GM19395 (cell line): ENCODE measurements around the gene ROS1.

Experiments
- ATAC-seq: cut with Tn5 transposase; IDR thresholded peaks from one replicate; pipeline ENCODE4 v1.9.1; 2021; ENCODE audit warnings: mild to moderate bottlenecking, moderate library complexity; ENCODE audit not compliant: unreplicated experiment

The ROS1 gene

DNA sequence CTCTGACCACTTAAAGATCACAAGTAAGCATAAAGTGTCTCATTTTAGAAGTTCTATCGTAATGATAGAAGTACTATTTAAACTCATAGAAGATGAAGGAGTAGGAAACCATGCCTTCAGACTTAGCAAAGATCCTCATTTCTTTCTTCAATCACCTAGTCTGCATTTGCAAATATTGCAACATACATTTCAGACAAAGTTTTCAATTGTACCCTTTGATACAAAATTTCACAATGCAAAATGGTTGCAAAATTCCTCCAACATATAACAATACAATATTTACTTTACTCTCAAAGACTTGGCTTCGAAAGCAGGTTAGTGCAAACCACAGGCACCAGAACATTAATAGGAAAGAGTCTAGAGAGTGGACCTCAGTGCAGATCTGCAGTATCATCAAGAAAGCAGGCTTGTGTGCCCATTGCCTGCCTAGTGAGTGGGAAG is 16.1 kb upstream of the ROS1 start:
- ATAC-seq: no peak

DNA sequence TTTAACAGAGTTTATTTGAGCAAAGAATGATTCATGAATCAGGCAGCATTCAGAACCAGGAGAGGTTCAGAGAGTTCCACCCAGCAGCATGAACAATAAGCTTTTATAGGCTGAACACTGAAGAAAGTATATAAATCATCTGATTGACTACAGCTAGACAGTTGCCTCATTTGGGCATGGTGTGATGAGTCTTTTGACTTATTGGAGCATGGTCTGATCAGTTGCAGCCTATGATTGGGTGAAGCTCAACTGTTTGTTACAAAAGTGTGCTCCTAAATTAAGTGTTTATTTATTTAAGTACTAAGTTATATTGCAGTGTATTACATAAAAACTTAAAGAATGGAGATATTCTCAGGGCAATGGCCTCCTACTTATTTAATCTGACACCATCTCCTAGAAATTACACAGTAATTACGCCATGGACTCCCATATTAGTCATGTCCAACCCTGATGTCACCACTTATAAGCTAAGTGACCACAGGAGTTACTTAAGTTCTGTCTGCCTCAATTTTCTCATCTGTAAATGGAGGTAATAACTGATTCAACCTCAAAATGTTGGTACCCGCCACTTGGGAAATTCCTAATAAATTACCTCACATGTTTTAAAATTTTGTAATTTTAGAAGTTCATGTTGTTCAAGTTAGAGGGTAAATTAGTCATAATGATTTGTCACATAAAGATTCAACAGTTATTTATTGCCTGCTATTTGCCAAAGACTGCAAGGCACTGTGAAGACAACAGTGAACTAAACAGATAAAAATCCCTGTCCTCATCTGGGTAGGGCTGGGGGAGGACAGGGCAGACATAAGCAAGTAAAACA is 15.2 kb upstream of the ROS1 start:
- no peak for ATAC-seq

- no peak for ATAC-seq
Measured at GRCh38 chr6:117432273-117432672, 6.5 kb upstream of the ROS1 start.

- ATAC-seq: no peak
Measured at GRCh38 chr6:117423754-117424153, 2.0 kb downstream of the ROS1 start.

DNA sequence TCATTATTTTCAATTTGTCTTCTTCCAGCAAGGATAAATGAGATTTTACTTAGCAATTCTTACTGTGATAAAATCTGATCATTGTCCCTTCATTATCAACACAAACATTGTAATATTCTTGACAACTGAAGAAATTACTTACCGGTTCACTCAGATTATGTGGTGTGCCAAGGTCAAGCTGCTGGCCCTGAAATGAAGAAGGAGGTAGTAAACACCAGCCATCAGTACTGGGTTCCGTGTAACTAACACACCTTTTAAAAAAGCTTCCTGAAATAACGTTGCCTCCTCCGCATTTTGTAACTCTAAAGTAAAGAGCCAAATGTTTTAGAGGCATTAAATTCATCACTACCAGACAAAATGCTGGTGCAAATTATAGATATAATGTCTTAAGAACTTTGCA is 7.4 kb downstream of the ROS1 start:
- ATAC-seq: no peak

GRCh38 chr6:117417851-117418250 is 7.9 kb downstream of the ROS1 start:
- ATAC-seq: no peak

- ATAC-seq: no peak
Measured at GRCh38 chr6:117414770-117415169, 11.0 kb downstream of the ROS1 start.

- ATAC-seq: no peak
Measured at GRCh38 chr6:117411474-117411873, 14.3 kb downstream of the ROS1 start.

DNA sequence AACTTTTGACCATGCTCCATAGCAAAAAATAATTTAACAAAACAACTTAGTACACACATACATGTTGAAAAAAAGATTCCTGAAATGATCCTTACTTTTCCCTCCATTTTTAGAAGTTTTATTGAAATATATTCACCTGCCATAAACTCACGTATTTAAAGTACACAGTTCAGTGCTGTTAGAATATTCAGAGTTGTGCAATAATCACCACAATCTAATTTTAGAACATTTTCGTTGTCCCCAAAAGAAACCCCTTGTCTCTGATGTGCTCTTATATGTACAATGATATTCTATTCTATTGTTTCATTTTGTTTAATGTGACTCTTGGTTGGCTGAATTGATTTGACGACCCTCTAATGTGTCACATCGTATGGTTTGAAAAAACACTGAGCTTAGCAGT is 15.9 kb downstream of the ROS1 start:
- no peak for ATAC-seq

GRCh38 chr6:117409420-117409819 is 16.3 kb downstream of the ROS1 start:
- ATAC-seq: no peak

- ATAC-seq: no peak
Measured at GRCh38 chr6:117404548-117404947, 21.2 kb downstream of the ROS1 start.

GRCh38 chr6:117401799-117402198 is 23.9 kb downstream of the ROS1 start:
- no peak for ATAC-seq

- ATAC-seq: no peak
Measured at GRCh38 chr6:117399924-117400323, 25.8 kb downstream of the ROS1 start.

GRCh38 chr6:117399126-117399525 is 26.6 kb downstream of the ROS1 start:
- ATAC-seq: no peak

- no peak for ATAC-seq
Measured at GRCh38 chr6:117397536-117398227, 28.1 kb downstream of the ROS1 start.

GRCh38 chr6:117396228-117396627 is 29.5 kb downstream of the ROS1 start:
- no peak for ATAC-seq

- no peak for ATAC-seq
Measured at GRCh38 chr6:117395164-117395563, 30.6 kb downstream of the ROS1 start.

GRCh38 chr6:117393045-117393444 is 32.7 kb downstream of the ROS1 start:
- ATAC-seq: no peak

GRCh38 chr6:117391874-117392583 is 33.7 kb downstream of the ROS1 start:
- no peak for ATAC-seq

DNA sequence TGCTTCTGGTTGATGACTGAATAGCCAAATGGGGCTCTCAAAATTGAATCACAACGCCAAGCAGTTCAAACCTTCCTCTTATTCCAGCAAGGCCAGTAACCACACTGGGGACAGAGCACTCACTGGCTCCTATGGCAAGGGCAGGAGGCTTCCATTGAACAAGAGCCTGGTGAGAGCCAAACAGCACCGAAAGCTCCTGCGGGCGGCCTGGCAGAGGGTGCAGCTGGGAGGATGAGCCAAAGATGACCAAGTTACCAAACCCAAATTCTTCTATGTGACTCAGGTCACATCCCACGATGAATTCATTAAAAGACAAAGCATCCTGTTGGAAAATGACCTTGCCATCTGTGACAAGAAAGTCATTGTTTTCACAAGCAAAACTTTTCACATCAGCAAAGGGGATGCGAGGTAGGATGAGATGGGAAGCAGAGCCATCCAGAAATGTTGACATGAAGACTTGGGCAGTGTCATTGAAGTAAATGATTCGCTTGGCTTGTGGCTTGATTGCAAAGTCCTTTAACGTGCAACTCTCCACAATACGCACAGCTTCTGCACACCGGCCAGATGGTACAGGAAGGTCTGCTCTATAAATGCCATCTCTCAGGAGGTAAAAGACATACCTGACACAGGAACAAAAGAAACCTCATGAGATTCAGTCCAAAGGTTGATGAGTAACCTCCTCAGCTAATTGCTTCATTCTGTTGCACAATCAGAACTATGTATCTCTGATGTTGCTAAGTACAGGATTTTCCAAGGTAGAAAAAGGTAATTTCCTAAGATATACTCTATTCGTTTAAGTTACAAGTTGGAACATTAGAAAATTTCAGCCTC is 36.3 kb downstream of the ROS1 start:
- no peak for ATAC-seq

- ATAC-seq: no peak
Measured at GRCh38 chr6:117387454-117387974, 38.2 kb downstream of the ROS1 start.
